Lower lobe of right lung (tissue), 2 donors: ENCODE data around the gene ZNF609. TPM values are rescaled to one million over a fixed set of nuclear protein-coding genes. Genes with fewer than 3 reads are reported as not detected.
A peak's percentile ranks its signal among the peaks of the same experiment; 100 is the strongest.

ENCODE experiments used
- ATAC-seq, 2 donors: fragments of 200-7000 bp; cut with Tn5 transposase; one replicate each; pipeline ENCODE4 v1.9.1; 2020 to 2022; ENCODE audit warnings: mild to moderate bottlenecking in 2 of 2, moderate library complexity in 2 of 2
- DNase-seq: peaks from one replicate; pipeline ENCODE4 v3.0.0-alpha.2; 2020
- H3K27ac ChIP-seq: fragments of 200-600 bp; one replicate; pipeline ENCODE4 v1.8.0; 2022
- H3K27me3 ChIP-seq: fragments of 200-600 bp; one replicate; pipeline ENCODE4 v1.8.0; 2022; ENCODE audit warnings: low read depth
- H3K36me3 ChIP-seq: fragments of 200-600 bp; one replicate; pipeline ENCODE4 v1.8.0; 2022; ENCODE audit warnings: mild to moderate bottlenecking
- H3K4me1 ChIP-seq: fragments of 200-600 bp; one replicate; pipeline ENCODE4 v1.8.0; 2022
- H3K4me3 ChIP-seq: fragments of 200-600 bp; one replicate; pipeline ENCODE4 v1.8.0; 2022; ENCODE audit warnings: mild to moderate bottlenecking
- H3K9me3 ChIP-seq: fragments of 200-600 bp; one replicate; pipeline ENCODE4 v1.8.0; 2022
- intact Hi-C: fragments of 100-400 bp; cut with DNase I; formaldehyde crosslinking; loops from one replicate; pipeline ENCODE4 v1.11.0; 2022
- total RNA-seq: library from RNA; stranded (reverse); fragmentation: NEBNext Ultra II Directional; extraction: Animal tissue kit (Norgen Biotek cat#: 25700); gene quantifications from one replicate; pipeline ENCODE4 v1.2.1, GENCODE V29; 2021
- TF ChIP-seq, protein P1 (sequence below): fragments of 200-600 bp; IDR thresholded peaks from one replicate; pipeline ENCODE4 v1.8.0; 2022; ENCODE audit warnings: antibody characterized with exemption, mild to moderate bottlenecking
- donor health status: DM: no; HTN: yes; CAD: no; lungs with severe emphysema.

Gene ZNF609
- total RNA-seq, 1 donor from 2014 or later, result 45.3 TPM

DNA sequence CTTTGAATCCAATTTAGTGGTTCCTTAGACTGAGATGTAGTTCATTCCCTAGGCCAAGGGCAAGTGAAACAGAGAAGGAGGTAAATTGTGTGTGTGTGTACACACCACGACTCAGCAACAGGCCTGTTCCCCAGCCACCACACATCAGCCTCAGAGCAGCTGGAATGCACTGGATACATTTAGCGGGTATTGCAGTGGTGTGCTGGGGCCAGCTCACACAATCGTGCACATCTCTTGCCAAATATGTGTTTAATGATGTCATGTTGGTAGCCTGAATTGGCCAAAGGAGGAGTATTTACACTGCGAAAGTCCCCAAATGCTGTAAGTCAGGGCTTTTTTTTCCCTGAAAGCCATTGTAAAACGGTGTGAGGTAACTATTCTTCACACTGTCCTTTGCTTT, 232.8 kb downstream of the ZNF609 start:
- no peak for DNase-seq
- TF ChIP-seq, protein P1, sequence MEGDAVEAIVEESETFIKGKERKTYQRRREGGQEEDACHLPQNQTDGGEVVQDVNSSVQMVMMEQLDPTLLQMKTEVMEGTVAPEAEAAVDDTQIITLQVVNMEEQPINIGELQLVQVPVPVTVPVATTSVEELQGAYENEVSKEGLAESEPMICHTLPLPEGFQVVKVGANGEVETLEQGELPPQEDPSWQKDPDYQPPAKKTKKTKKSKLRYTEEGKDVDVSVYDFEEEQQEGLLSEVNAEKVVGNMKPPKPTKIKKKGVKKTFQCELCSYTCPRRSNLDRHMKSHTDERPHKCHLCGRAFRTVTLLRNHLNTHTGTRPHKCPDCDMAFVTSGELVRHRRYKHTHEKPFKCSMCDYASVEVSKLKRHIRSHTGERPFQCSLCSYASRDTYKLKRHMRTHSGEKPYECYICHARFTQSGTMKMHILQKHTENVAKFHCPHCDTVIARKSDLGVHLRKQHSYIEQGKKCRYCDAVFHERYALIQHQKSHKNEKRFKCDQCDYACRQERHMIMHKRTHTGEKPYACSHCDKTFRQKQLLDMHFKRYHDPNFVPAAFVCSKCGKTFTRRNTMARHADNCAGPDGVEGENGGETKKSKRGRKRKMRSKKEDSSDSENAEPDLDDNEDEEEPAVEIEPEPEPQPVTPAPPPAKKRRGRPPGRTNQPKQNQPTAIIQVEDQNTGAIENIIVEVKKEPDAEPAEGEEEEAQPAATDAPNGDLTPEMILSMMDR, result no peak
- no peaks in the 10 kb centered on the region for H3K9me3 ChIP-seq
- H3K27me3 ChIP-seq, result no peaks in the 10 kb centered on the region
- peak; percentile 65 to 76 for ATAC-seq
- peaks cover 36% of the 10 kb centered on the region for H3K36me3 ChIP-seq
- intact Hi-C loops, result no loop called here
- H3K4me3 ChIP-seq, result no peak overlapping the region
- H3K27ac ChIP-seq, result peak overlapping the region; percentile 72
- H3K4me1 ChIP-seq, result peaks cover 65% of the 10 kb centered on the region

DNA sequence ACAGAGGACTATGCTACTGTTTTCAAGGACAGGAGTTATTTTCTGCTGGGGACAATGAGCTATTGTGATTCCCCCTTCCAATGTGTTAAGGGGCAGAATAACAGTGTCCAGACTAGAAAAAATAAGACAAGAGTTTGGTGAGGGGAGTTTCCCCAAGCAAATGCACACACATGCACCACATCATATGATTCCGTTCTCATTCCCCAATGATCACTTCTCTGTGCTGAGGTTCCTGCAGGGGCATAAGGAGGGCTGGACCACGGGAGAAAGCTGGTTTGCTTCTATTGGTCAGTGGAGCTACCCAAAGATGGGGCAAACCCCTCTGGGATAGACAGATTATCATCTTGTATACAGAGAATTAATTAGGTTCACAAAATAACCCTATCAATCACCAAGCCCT, 234.4 kb downstream of the ZNF609 start:
- Histone ChIP-seq H3K9me3 (no peaks in the 10 kb centered on the region), H3K36me3 (peaks cover 19% of the 10 kb centered on the region), H3K4me3 (no peak overlapping the region), H3K4me1 (peaks cover 81% of the 10 kb centered on the region), H3K27ac (peak overlapping the region; percentile 26), H3K27me3 (no peaks in the 10 kb centered on the region)
- TF ChIP-seq, protein P1, result no peak
- no peak for DNase-seq
- no peak for ATAC-seq
- intact Hi-C loops, result no loop called here

DNA sequence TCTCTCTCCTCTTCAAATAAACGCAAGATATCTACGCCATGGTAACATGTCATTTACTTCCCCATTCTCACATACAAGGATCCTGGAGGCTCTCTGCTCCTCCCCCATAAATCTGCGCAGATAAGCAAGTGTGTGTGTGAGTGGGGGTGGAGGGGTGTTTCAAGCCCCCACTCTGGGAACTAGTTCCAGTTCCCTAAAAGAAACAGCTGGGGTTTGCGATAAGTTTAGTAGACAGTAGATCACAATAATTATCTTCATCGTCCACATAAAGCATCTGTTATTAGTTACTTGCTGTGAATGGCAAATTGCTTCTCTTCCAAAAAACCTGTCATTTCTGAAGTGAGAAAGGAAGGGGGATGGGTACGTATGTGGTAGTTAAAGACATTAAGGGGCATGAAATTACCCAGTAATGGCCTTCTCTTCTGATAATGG, 235.2 kb downstream of the ZNF609 start:
- peak overlapping the region; percentile 26 for H3K27ac ChIP-seq
- H3K4me3 ChIP-seq, result no peak overlapping the region
- TF ChIP-seq, protein P1, result no peak
- intact Hi-C loops, result no loop called here
- H3K27me3 ChIP-seq, result no peaks in the 10 kb centered on the region
- peaks cover 11% of the 10 kb centered on the region for H3K36me3 ChIP-seq
- no peak for DNase-seq
- H3K4me1 ChIP-seq, result peaks cover 89% of the 10 kb centered on the region
- H3K9me3 ChIP-seq, result no peaks in the 10 kb centered on the region
- ATAC-seq, result peak in 1 of 2 donors; percentile 44

DNA sequence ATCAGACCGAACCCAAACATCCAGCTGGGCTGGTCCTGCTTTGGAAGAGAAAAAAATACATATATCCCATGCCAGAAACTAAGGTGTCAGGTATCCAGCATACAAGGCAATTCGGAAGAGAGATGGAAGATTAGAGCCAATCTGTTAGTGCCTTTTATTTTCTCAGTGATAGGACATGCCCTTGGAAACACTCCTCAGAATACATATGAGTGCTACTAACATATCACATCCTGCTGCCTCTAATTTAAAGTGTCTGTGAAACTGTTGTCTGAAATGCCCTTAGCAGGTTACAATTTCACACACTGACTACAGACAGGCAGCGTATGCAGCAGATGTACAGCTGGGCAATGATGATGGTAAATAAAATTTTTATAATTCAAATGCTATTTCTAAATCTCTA, 236.1 kb downstream of the ZNF609 start:
- H3K4me3 ChIP-seq, result no peak overlapping the region
- peaks cover 4% of the 10 kb centered on the region for H3K36me3 ChIP-seq
- H3K27me3 ChIP-seq, result no peaks in the 10 kb centered on the region
- no peaks in the 10 kb centered on the region for H3K9me3 ChIP-seq
- TF ChIP-seq, protein P1, result no peak
- ATAC-seq (no peak), DNase-seq (no peak)
- H3K4me1 ChIP-seq, result peaks cover 94% of the 10 kb centered on the region
- intact Hi-C loops, result no loop called here
- H3K27ac ChIP-seq, result no peak overlapping the region

DNA sequence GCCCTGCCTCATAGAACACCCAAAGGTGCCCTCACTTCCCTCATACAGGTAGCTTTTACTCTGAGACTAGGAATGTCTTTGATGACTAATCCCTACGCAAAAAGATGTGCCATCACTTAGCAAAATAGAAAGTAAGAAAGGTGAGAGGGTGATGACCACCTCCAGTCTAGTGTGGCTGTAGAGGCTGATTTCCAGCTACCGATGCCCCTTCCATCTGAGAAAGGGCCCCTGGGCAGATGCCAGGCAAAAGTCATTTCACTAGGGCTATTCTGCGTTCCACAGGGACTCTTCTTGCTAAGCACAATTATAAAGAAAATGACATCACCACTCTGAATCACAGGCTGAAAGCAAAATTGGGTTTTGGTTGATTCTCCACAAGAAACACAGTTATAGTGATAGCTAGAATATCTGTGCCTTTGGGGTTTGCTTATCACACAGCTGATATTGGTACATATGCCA, 237.6 kb downstream of the ZNF609 start:
- H3K27me3 ChIP-seq, result no peaks in the 10 kb centered on the region
- DNase-seq (no peak), ATAC-seq (peak in 1 of 2 donors; percentile 4)
- H3K9me3 ChIP-seq, result no peaks in the 10 kb centered on the region
- H3K27ac ChIP-seq, result no peak overlapping the region
- peaks cover 87% of the 10 kb centered on the region for H3K4me1 ChIP-seq
- H3K4me3 ChIP-seq, result no peak overlapping the region
- TF ChIP-seq, protein P1, result no peak
- intact Hi-C loops, result no loop called here
- peaks cover 4% of the 10 kb centered on the region for H3K36me3 ChIP-seq
